A172 (cell line): ENCODE measurements around the gene TSPAN11. TPM values are rescaled to one million over a fixed set of nuclear protein-coding genes. Genes with fewer than 3 reads are reported as not detected.
"Not testable (repeated sequence)": the region's sequence is repeated elsewhere in the genome, so short reads cannot be mapped to it uniquely, and the experiment has no call there.

Experiments used
- DNase-seq: peaks from one replicate; pipeline ENCODE4 v3.0.0-alpha.2; 2015; ENCODE audit warnings: low spot score
- total RNA-seq: library from RNA; depleted of rRNA; stranded (reverse); fragments of >200 nt; shearing (Covaris generic); gene quantifications from 2 replicates; pipeline ENCODE4 v1.2.3, GENCODE V29; 2014

Gene TSPAN11
- total RNA-seq, 1 experiment from 2014 or later, result not detected

GRCh38 chr12:31019561-31019960, 93.0 kb downstream of the TSPAN11 start:
- DNase-seq, result no peak

GRCh38 chr12:31019976-31020375, 93.4 kb downstream of the TSPAN11 start:
- DNase-seq, result no peak

GRCh38 chr12:31020385-31021166, 94.0 kb downstream of the TSPAN11 start:
- DNase-seq, result no peak

GRCh38 chr12:31021181-31021580, 94.6 kb downstream of the TSPAN11 start:
- DNase-seq, result no peak

GRCh38 chr12:31021809-31022494, 95.4 kb downstream of the TSPAN11 start:
- no peak for DNase-seq

GRCh38 chr12:31023271-31023724, 96.8 kb downstream of the TSPAN11 start:
- DNase-seq, result no peak

- DNase-seq, result no peak
Observed at GRCh38 chr12:31026202-31026601, 99.7 kb downstream of the TSPAN11 start.

- not testable (repeated sequence) for DNase-seq
Observed at GRCh38 chr12:31027006-31027405, 100.5 kb downstream of the TSPAN11 start.

- DNase-seq, result no peak
Observed at GRCh38 chr12:31029468-31029867, 102.9 kb downstream of the TSPAN11 start.

- DNase-seq, result no peak
Observed at GRCh38 chr12:31029916-31030562, 103.5 kb downstream of the TSPAN11 start.

- no peak for DNase-seq
Observed at GRCh38 chr12:31031951-31032335, 105.4 kb downstream of the TSPAN11 start.

- DNase-seq, result no peak
Observed at GRCh38 chr12:31033146-31033545, 106.6 kb downstream of the TSPAN11 start.

- no peak for DNase-seq
Observed at GRCh38 chr12:31033681-31034080, 107.1 kb downstream of the TSPAN11 start.

GRCh38 chr12:31034372-31034771, 107.8 kb downstream of the TSPAN11 start:
- no peak for DNase-seq

GRCh38 chr12:31035226-31035625, 108.7 kb downstream of the TSPAN11 start:
- peak; percentile 69 for DNase-seq

GRCh38 chr12:31035967-31036665, 109.6 kb downstream of the TSPAN11 start:
- DNase-seq, result peak; percentile 56

GRCh38 chr12:31037028-31037427, 110.5 kb downstream of the TSPAN11 start:
- no peak for DNase-seq

- DNase-seq, result no peak
Observed at GRCh38 chr12:31037931-31038330, 111.4 kb downstream of the TSPAN11 start.

GRCh38 chr12:31041033-31041564, 114.6 kb downstream of the TSPAN11 start:
- no peak for DNase-seq
